AG09319 (cell line): Measurements from ENCODE around the gene DNAL1.
A peak's percentile ranks its signal among the peaks of the same experiment; 100 is the strongest.

Source experiments
- DNase-seq: peaks from one replicate; pipeline ENCODE4 v3.0.0-alpha.2; 2010; ENCODE audit warnings: low read depth; ENCODE audit errors: extremely low read depth
- CTCF ChIP-seq: IDR thresholded peaks from 2 replicates; pipeline ENCODE4 v1.5.1; 2011; ENCODE audit warnings: low read depth, mild to moderate bottlenecking, inconsistent platforms, low read length, moderate library complexity

Gene DNAL1

GRCh38 chr14:73709904-73710469 lies 65.2 kb downstream of the DNAL1 start:
- no peak for DNase-seq

GRCh38 chr14:73710737-73711136 lies 66.0 kb downstream of the DNAL1 start:
- no peak for DNase-seq
- no peak for TF ChIP-seq CTCF

More at GRCh38 chr14:73709904-73710469, 65.2 kb downstream of the DNAL1 start:
- TF ChIP-seq CTCF: no peak

GRCh38 chr14:73712071-73712506 lies 67.3 kb downstream of the DNAL1 start:
- DNase-seq: no peak

GRCh38 chr14:73712540-73713180 lies 67.9 kb downstream of the DNAL1 start:
- no peak for DNase-seq
- no peak for TF ChIP-seq CTCF

More at GRCh38 chr14:73712071-73712506, 67.3 kb downstream of the DNAL1 start:
- TF ChIP-seq CTCF: no peak

GRCh38 chr14:73713206-73713802 lies 68.5 kb downstream of the DNAL1 start:
- TF ChIP-seq CTCF: no peak
- no peak for DNase-seq

- no peak for TF ChIP-seq CTCF
- peak; percentile 30 for DNase-seq
Observed at GRCh38 chr14:73713803-73714655, 69.2 kb downstream of the DNAL1 start, which contains the start of gene PNMA1. Gene PNMA1, minus strand, starts transcription at chr14:73714384. Its CDS starts 745 bp downstream, at chr14:73713639.

- DNase-seq: no peak
- no peak for TF ChIP-seq CTCF
Observed at GRCh38 chr14:73714656-73715081, 69.9 kb downstream of the DNAL1 start.
